Gastrocnemius medialis (tissue), 4 donors: ENCODE measurements around the gene FGFBP1. TPM values are rescaled to one million over a fixed set of nuclear protein-coding genes. Genes with fewer than 3 reads are reported as not detected.

Source experiments
- ATAC-seq, 2 donors: fragments of 150-250 bp; one replicate each; pipeline ENCODE4 v1.9.1; 2016
- DNase-seq, 2 donors: peaks; one replicate each; pipeline ENCODE4 v3.0.0-alpha.2; 2019
- H3K27ac ChIP-seq, 4 donors: fragments of 200-600 bp; sonication (generic); 1 replicate in 1 of 4; 2 replicates in 3 of 4; pipeline ENCODE4 v1.5.1; 2016 to 2018; ENCODE audit warnings: mild to moderate bottlenecking in 2 of 4, moderate library complexity in 1 of 4
- H3K27me3 ChIP-seq, 3 donors: fragments of 200-600 bp; sonication (generic) in 2 of 3; 1 replicate in 1 of 3; 2 replicates in 2 of 3; pipeline versions ENCODE4 v1.5.1 to v1.6.0; 2016 to 2019; ENCODE audit warnings: mild to moderate bottlenecking in 1 of 3, moderate library complexity in 1 of 3
- H3K36me3 ChIP-seq, 2 donors: fragments of 200-600 bp; sonication (generic) in 1 of 2; one replicate each; pipeline ENCODE4 v1.5.1; 2017 to 2018
- H3K4me1 ChIP-seq, 2 donors: fragments of 200-600 bp; sonication (generic) in 1 of 2; one replicate each; pipeline ENCODE4 v1.5.1; 2016 to 2017; ENCODE audit warnings: mild to moderate bottlenecking in 2 of 2
- H3K4me3 ChIP-seq, 4 donors: fragments of 200-600 bp; sonication (generic) in 3 of 4; 1 replicate in 1 of 4; 2 replicates in 3 of 4; pipeline ENCODE4 v1.5.1; 2016 to 2019; ENCODE audit warnings: mild to moderate bottlenecking in 2 of 4
- H3K9me3 ChIP-seq, 3 donors: fragments of 200-600 bp; sonication (generic) in 2 of 3; 1 replicate in 1 of 3; 2 replicates in 2 of 3; pipeline ENCODE4 v1.5.1; 2016 to 2019
- CTCF ChIP-seq, 5 experiments: fragments of 450-650 bp in 3 of 5; fragments of 200-600 bp in 2 of 5; sonication (generic) in 2 of 5; IDR thresholded peaks in 4 of 5; conservative IDR thresholded peaks in 1 of 5; 1 replicate in 4 of 5; 2 replicates in 1 of 5; pipeline ENCODE4 v1.5.1; 2016 to 2019; ENCODE audit warnings: antibody characterized with exemption in 5 of 5, mild to moderate bottlenecking in 3 of 5, moderate library complexity in 3 of 5
- POLR2A ChIP-seq, 2 donors: fragments of 450-650 bp; IDR thresholded peaks; one replicate each; pipeline ENCODE4 v1.6.1; 2017; ENCODE audit warnings: antibody characterized with exemption in 2 of 2, mild to moderate bottlenecking in 2 of 2, moderate library complexity in 2 of 2
- in situ Hi-C, 4 donors: fragments of 200-750 bp; cut with MboI; loops; one replicate each; pipeline versions ENCODE4 v1.15.0 to v1.8.0; 2017; ENCODE audit warnings: low sequenced_read_pairs in 4 of 4
- intact Hi-C: fragments of 100-400 bp; cut with DNase I; formaldehyde crosslinking; loops from one replicate; pipeline ENCODE4 v1.15.1; 2023; ENCODE audit warnings: low total_unique reads
- total RNA-seq, 4 donors: library from RNA; depleted of rRNA; stranded (reverse); fragments of >200 nt; gene quantifications; one replicate each; pipeline versions ENCODE4 v1.1.0 to v1.2.3, GENCODE V29; 2016

Gene FGFBP1
- total RNA-seq, 4 donors from 2014 or later: not detected

GRCh38 chr4:15894921-15895916, 43.3 kb downstream of the FGFBP1 start:
- Histone ChIP-seq H3K27me3 (no peaks in the 10 kb centered on the region), H3K9me3 (no peaks in the 10 kb centered on the region), H3K27ac (no peak overlapping the region), H3K4me3 (no peak overlapping the region), H3K4me1 (no peaks in the 10 kb centered on the region), H3K36me3 (no peaks in the 10 kb centered on the region)
- in situ Hi-C loops: no loop called here
- TF ChIP-seq POLR2A (IDR thresholded peaks at IDR 0.05): no peak
- no peak for TF ChIP-seq CTCF (IDR thresholded peaks at IDR 0.05 in 4 of 5, conservative IDR thresholded peaks at IDR 0.05 in 1 of 5)
- intact Hi-C loops: no loop called here
- no peak for ATAC-seq
- DNase-seq: no peak

- DNase-seq (no peak), ATAC-seq (no peak)
- H3K27me3 ChIP-seq: no peaks in the 10 kb centered on the region
- no peaks in the 10 kb centered on the region for H3K9me3 ChIP-seq
- no peak overlapping the region for H3K4me3 ChIP-seq
- intact Hi-C loops (no loop called here), in situ Hi-C loops (no loop called here)
- no peaks in the 10 kb centered on the region for H3K36me3 ChIP-seq
- no peak overlapping the region for H3K27ac ChIP-seq
- H3K4me1 ChIP-seq: no peaks in the 10 kb centered on the region
- TF ChIP-seq POLR2A (IDR thresholded peaks at IDR 0.05) (no peak), CTCF (IDR thresholded peaks at IDR 0.05 in 4 of 5, conservative IDR thresholded peaks at IDR 0.05 in 1 of 5) (no peak)
Measured at GRCh38 chr4:15894393-15894792, 44.1 kb downstream of the FGFBP1 start.

- in situ Hi-C loops: no loop called here
- Histone ChIP-seq H3K9me3 (no peaks in the 10 kb centered on the region), H3K4me1 (no peaks in the 10 kb centered on the region), H3K27ac (no peak overlapping the region), H3K4me3 (no peak overlapping the region), H3K27me3 (no peaks in the 10 kb centered on the region), H3K36me3 (no peaks in the 10 kb centered on the region)
- ATAC-seq: no peak
- DNase-seq: no peak
- intact Hi-C loops: no loop called here
- no peak for TF ChIP-seq CTCF (IDR thresholded peaks at IDR 0.05 in 4 of 5, conservative IDR thresholded peaks at IDR 0.05 in 1 of 5)
- TF ChIP-seq POLR2A (IDR thresholded peaks at IDR 0.05): no peak
Measured at GRCh38 chr4:15893962-15894361, 44.6 kb downstream of the FGFBP1 start.

GRCh38 chr4:15891312-15891711, 47.2 kb downstream of the FGFBP1 start:
- DNase-seq: no peak
- ATAC-seq: no peak
- H3K9me3 ChIP-seq: no peaks in the 10 kb centered on the region
- H3K4me1 ChIP-seq: no peaks in the 10 kb centered on the region
- no peak for TF ChIP-seq CTCF (IDR thresholded peaks at IDR 0.05 in 4 of 5, conservative IDR thresholded peaks at IDR 0.05 in 1 of 5)
- no peak for TF ChIP-seq POLR2A (IDR thresholded peaks at IDR 0.05)
- no peak overlapping the region for H3K27ac ChIP-seq
- no peaks in the 10 kb centered on the region for H3K36me3 ChIP-seq
- in situ Hi-C loops: no loop called here
- no peak overlapping the region for H3K4me3 ChIP-seq
- intact Hi-C loops: no loop called here
- no peaks in the 10 kb centered on the region for H3K27me3 ChIP-seq
